GM21737 (cell line): ENCODE measurements around the gene GPSM3.
"Not testable (repeated sequence)": the region's sequence is repeated elsewhere in the genome, so short reads cannot be mapped to it uniquely, and the experiment has no call there.

Experiments
- ATAC-seq: cut with Tn5 transposase; IDR thresholded peaks from one replicate; pipeline ENCODE4 v1.9.1; 2021; ENCODE audit warnings: mild to moderate bottlenecking, moderate library complexity; ENCODE audit not compliant: unreplicated experiment

Gene GPSM3

GRCh38 chr6:32192608-32193039, at the start of gene GPSM3:
Gene GPSM3 (minus strand): TSS chr6:32192643. CDS start chr6:32192513, 130 bp downstream.
- ATAC-seq, result no peak

- ATAC-seq, result no peak
Measured at GRCh38 chr6:32240686-32241085, 48.2 kb upstream of the GPSM3 start.

GRCh38 chr6:32239462-32239861, 47.0 kb upstream of the GPSM3 start:
- ATAC-seq, result no peak

- ATAC-seq, result no peak
Measured at GRCh38 chr6:32234934-32235333, 42.5 kb upstream of the GPSM3 start.

- ATAC-seq, result no peak
Measured at GRCh38 chr6:32226434-32226833, 34.0 kb upstream of the GPSM3 start.

GRCh38 chr6:32224696-32225095, 32.3 kb upstream of the GPSM3 start:
- no peak for ATAC-seq

- ATAC-seq, result no peak
Measured at GRCh38 chr6:32223258-32224235, 31.1 kb upstream of the GPSM3 start, which contains the start of gene NOTCH4. Gene NOTCH4 (minus strand): TSS chr6:32224067. CDS start chr6:32223928, 139 bp downstream.

GRCh38 chr6:32222333-32223230, 30.1 kb upstream of the GPSM3 start:
- no peak for ATAC-seq

GRCh38 chr6:32220021-32220420, 27.6 kb upstream of the GPSM3 start:
- ATAC-seq, result no peak

- no peak for ATAC-seq
Measured at GRCh38 chr6:32218167-32218566, 25.7 kb upstream of the GPSM3 start.

GRCh38 chr6:32216998-32217397, 24.6 kb upstream of the GPSM3 start:
- no peak for ATAC-seq

- ATAC-seq, result no peak
Measured at GRCh38 chr6:32216285-32216684, 23.8 kb upstream of the GPSM3 start.

GRCh38 chr6:32215617-32216016, 23.2 kb upstream of the GPSM3 start:
- ATAC-seq, result no peak

GRCh38 chr6:32214126-32214525, 21.7 kb upstream of the GPSM3 start:
- ATAC-seq, result no peak

- no peak for ATAC-seq
Measured at GRCh38 chr6:32213649-32214048, 21.2 kb upstream of the GPSM3 start.

GRCh38 chr6:32212076-32212760, 19.8 kb upstream of the GPSM3 start:
- ATAC-seq, result no peak

- not testable (repeated sequence) for ATAC-seq
Measured at GRCh38 chr6:32211432-32211831, 19.0 kb upstream of the GPSM3 start.

- no peak for ATAC-seq
Measured at GRCh38 chr6:32210191-32210601, 17.8 kb upstream of the GPSM3 start.

GRCh38 chr6:32208996-32209395, 16.6 kb upstream of the GPSM3 start:
- ATAC-seq, result no peak

GRCh38 chr6:32204268-32204715, 11.8 kb upstream of the GPSM3 start:
- ATAC-seq, result no peak
